IgD-negative memory B cell (primary cell): Measurements from ENCODE around the gene ATP6V0A1. TPM values are rescaled to one million over a fixed set of nuclear protein-coding genes. Genes with fewer than 3 reads are reported as not detected.
"Not testable (repeated sequence)": the region's sequence is repeated elsewhere in the genome, so short reads cannot be mapped to it uniquely, and the experiment has no call there.

ENCODE experiments used
- H3K27ac Mint-ChIP-seq, 3 donors: one replicate each; pipeline ENCODE4 v1.8.0; 2020 to 2022; ENCODE audit warnings: mild to moderate bottlenecking in 3 of 3, mixed read lengths in 3 of 3, moderate library complexity in 1 of 3
- H3K27me3 Mint-ChIP-seq: one replicate; pipeline ENCODE4 v1.8.0; 2021; ENCODE audit warnings: mixed read lengths
- H3K36me3 Mint-ChIP-seq: one replicate; pipeline ENCODE4 v1.8.0; 2020; ENCODE audit warnings: mild to moderate bottlenecking, mixed read lengths
- H3K4me1 Mint-ChIP-seq, 3 donors: one replicate each; pipeline ENCODE4 v1.8.0; 2020 to 2022; ENCODE audit warnings: mixed read lengths in 3 of 3, mild to moderate bottlenecking in 1 of 3
- H3K4me3 Mint-ChIP-seq, 4 donors: one replicate each; pipeline ENCODE4 v1.8.0; 2020 to 2022; ENCODE audit warnings: mild to moderate bottlenecking in 4 of 4, mixed read lengths in 4 of 4, moderate library complexity in 3 of 4
- H3K9me3 Mint-ChIP-seq, 3 donors: one replicate each; pipeline ENCODE4 v1.8.0; 2020 to 2021; ENCODE audit warnings: mixed read lengths in 3 of 3, mild to moderate bottlenecking in 1 of 3
- polyA plus RNA-seq: library from polyadenylated mRNA; unstranded; fragments of 300-500 nt; fragmentation: Illumina TruSeq; gene quantifications from one replicate; pipeline ENCODE4 v1.2.3, GENCODE V29; 2021

Gene ATP6V0A1
- polyA plus RNA-seq, 1 donor from 2014 or later, result 17.2 TPM

DNA sequence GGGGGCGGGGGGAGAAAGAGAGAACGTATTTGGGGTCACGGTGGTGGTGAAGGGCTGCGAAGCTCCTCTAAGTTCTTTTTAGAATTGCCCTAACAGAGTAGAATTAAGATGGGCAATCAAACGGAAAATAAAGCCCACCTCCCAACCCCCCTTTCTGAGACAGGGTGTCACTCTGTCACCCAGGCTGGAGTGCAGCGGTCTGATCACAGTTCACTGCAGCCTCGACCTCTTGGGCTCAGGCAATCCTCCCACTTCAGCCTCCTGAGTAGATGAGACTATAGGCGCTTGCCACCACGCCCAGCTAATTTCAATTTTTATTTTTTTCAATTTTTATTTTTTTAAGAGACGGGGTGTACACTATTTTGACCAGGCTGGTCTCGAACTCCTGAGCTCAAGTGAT is 34.9 kb upstream of the ATP6V0A1 start:
- Mint-ChIP-seq H3K27me3 (peaks cover 44% of the 10 kb centered on the region), H3K27ac (no peak overlapping the region), H3K4me1 (peaks cover 4 to 6% (median 5%) of the 10 kb centered on the region in 3 donors), H3K4me3 (peak overlapping the region in 2 of 4 donors; percentile 35 to 93), H3K36me3 (peaks cover 4% of the 10 kb centered on the region), H3K9me3 (peaks cover 0 to 2% (median 0%) of the 10 kb centered on the region in 3 donors)

- Mint-ChIP-seq H3K27me3 (peaks cover 41% of the 10 kb centered on the region), H3K4me3 (no peak overlapping the region), H3K4me1 (peaks cover 5 to 8% (median 6%) of the 10 kb centered on the region in 3 donors), H3K27ac (no peak overlapping the region), H3K9me3 (peaks cover 0 to 2% (median 0%) of the 10 kb centered on the region in 3 donors), H3K36me3 (peaks cover 4% of the 10 kb centered on the region)
These were observed 33.6 kb upstream of the ATP6V0A1 start for GRCh38 chr17:42424991-42425610.

DNA sequence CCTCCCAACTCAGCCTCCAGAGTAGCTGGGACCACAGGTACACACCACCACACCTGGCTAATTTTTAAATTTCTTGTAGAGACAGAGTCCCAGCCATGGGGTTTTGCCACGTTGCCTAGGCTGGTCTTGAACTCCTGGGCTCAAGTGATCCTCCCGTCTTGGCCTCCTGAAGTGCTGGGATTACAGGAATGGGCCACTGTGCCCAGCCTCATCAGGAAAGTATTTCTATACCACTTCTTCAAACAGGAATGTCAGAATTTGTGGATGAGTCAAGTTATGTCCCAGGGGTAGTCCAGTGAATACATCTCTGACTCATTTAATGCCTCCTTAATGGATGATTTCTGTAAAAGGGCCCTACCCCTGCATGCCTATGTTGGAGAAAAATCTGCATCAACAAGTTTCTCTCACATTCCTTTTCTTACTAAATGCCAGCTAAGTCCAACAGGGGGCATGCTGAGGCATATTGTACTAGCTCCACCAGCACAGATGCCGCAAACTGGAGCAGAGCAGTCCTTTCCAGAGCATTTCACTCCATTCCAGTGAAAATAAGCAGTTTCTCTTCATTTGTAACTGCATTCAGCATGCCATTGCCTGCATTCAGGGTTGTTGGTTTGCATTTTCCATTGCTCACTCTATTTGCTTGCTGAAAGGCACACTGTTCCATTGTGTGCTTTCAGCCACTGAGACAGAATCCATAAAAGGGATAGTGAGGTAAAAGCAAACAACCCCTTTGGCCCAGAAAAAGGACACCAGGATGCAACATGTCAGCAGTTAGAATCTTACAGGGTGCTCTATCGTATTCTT is 30.3 kb upstream of the ATP6V0A1 start:
- Mint-ChIP-seq H3K27ac (no peak overlapping the region), H3K9me3 (no peaks in the 10 kb centered on the region), H3K4me1 (peaks cover 0 to 5% (median 5%) of the 10 kb centered on the region in 3 donors), H3K27me3 (peaks cover 27% of the 10 kb centered on the region), H3K4me3 (no peak overlapping the region), H3K36me3 (no peaks in the 10 kb centered on the region)

DNA sequence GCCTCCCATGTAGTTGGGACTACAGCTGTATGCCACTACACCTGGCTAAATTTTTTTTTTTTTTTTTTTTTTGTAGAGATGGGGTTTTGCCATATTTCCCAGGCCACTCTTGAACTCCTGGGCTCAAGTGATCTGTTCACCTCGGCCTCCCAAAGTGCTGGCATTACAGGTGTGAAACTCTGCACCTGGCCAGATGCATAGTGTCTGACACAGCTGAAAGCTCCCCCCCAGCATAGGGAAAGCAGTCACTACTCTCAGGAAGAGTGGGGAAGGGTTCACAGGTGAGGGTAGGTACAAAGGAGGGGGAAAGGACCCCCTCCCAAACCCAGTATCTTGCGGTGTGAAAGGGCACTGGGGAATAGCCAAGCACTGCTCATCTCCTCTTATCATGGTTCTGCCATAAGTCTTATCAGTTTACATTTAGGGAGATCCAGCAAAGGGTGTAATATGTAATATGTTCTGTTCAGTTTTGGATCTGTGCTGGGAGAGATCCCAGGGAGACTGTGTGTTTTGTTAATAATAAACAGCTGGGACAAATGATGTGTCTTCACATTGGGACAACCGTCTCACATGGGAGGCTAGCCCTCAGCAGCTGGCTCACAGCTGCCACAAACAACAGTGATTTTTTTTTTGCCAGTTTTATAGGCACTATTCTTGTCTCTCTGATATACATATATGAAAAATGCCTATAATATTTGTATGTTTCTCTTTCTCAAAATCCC is 28.8 kb upstream of the ATP6V0A1 start:
- no peak overlapping the region for H3K27ac Mint-ChIP-seq
- no peak overlapping the region for H3K4me3 Mint-ChIP-seq
- H3K27me3 Mint-ChIP-seq, result peaks cover 21% of the 10 kb centered on the region
- no peaks in the 10 kb centered on the region for H3K36me3 Mint-ChIP-seq
- no peaks in the 10 kb centered on the region for H3K9me3 Mint-ChIP-seq
- peaks cover 0 to 5% (median 4%) of the 10 kb centered on the region in 3 donors for H3K4me1 Mint-ChIP-seq

GRCh38 chr17:42431758-42432161 is 26.9 kb upstream of the ATP6V0A1 start:
- Mint-ChIP-seq H3K9me3 (no peaks in the 10 kb centered on the region), H3K4me3 (no peak overlapping the region), H3K4me1 (peaks cover 0 to 5% (median 4%) of the 10 kb centered on the region in 3 donors), H3K27ac (peak overlapping the region in 1 of 3 donors; percentile 0), H3K27me3 (peaks cover 16% of the 10 kb centered on the region), H3K36me3 (no peaks in the 10 kb centered on the region)

GRCh38 chr17:42436391-42436790 is 22.3 kb upstream of the ATP6V0A1 start:
- peaks cover 0 to 6% (median 0%) of the 10 kb centered on the region in 3 donors for H3K4me1 Mint-ChIP-seq
- peaks cover 2% of the 10 kb centered on the region for H3K27me3 Mint-ChIP-seq
- no peak overlapping the region for H3K27ac Mint-ChIP-seq
- H3K36me3 Mint-ChIP-seq, result no peaks in the 10 kb centered on the region
- no peaks in the 10 kb centered on the region for H3K9me3 Mint-ChIP-seq
- H3K4me3 Mint-ChIP-seq, result no peak overlapping the region

DNA sequence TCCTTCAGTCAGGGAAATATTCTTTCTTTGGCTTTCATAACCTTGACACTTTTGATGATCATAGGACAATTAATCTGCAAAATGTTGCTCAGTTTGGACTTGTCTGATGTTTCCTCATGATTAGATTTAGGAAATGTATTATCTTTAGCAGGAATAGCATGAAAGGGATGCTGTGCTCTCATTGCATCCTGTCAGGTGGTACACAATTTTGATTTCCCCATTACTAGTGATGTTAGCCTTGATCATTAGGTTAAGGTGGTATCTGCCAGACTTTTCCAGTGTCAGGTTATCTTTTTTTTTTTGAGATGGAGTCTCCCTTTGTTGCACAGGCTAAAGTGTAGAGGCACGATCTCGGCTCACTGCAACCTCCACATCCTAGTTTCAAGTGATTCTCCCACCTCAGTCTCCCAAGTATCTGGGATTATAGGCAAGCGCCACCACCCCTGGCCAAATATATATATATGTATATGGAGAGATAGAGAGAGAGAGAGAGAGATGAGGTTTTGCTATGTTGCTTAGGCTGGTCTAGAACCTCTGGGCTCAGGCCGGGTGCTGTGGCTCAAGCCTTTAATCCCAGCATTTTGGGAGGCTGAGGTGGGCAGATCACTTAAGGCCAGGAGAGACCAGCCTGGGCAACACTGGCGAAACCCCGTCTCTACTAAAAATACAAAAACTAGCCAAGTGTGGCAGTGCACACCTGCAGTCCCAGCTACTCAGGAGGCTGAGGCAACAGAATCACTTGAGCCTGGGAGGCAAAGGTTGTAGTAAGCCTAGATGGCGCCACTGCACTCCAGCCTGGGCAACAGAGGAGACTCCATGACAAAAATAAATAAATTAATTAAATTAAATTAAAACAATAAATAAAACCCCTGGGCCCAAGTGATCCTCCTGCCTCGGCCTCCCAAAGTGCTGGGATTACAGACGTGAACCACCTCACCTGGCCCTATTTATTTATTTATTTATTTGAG is 19.8 kb upstream of the ATP6V0A1 start:
- Mint-ChIP-seq H3K36me3 (no peaks in the 10 kb centered on the region), H3K27me3 (no peaks in the 10 kb centered on the region), H3K4me3 (peak overlapping the region in 1 of 4 donors; percentile 41), H3K9me3 (no peaks in the 10 kb centered on the region), H3K27ac (no peak overlapping the region), H3K4me1 (peaks cover 2 to 9% (median 4%) of the 10 kb centered on the region in 3 donors)

GRCh38 chr17:42441371-42442195 is 17.1 kb upstream of the ATP6V0A1 start:
- Mint-ChIP-seq H3K9me3 (no peaks in the 10 kb centered on the region), H3K4me3 (no peak overlapping the region), H3K36me3 (no peaks in the 10 kb centered on the region), H3K27me3 (no peaks in the 10 kb centered on the region), H3K27ac (no peak overlapping the region), H3K4me1 (peaks cover 2 to 9% (median 4%) of the 10 kb centered on the region in 3 donors)

- H3K9me3 Mint-ChIP-seq, result no peaks in the 10 kb centered on the region
- no peaks in the 10 kb centered on the region for H3K27me3 Mint-ChIP-seq
- H3K4me1 Mint-ChIP-seq, result peaks cover 2 to 9% (median 4%) of the 10 kb centered on the region in 3 donors
- H3K4me3 Mint-ChIP-seq, result no peak overlapping the region
- H3K36me3 Mint-ChIP-seq, result no peaks in the 10 kb centered on the region
- no peak overlapping the region for H3K27ac Mint-ChIP-seq
These were observed 16.5 kb upstream of the ATP6V0A1 start for GRCh38 chr17:42442196-42442565.

GRCh38 chr17:42449176-42449575 is 9.5 kb upstream of the ATP6V0A1 start:
- not testable (repeated sequence) for H3K27me3 Mint-ChIP-seq, H3K9me3 Mint-ChIP-seq, H3K36me3 Mint-ChIP-seq, H3K4me3 Mint-ChIP-seq, H3K27ac Mint-ChIP-seq
- peaks cover 14 to 15% (median 15%) of the 10 kb centered on the region in 3 donors for H3K4me1 Mint-ChIP-seq

GRCh38 chr17:42449838-42450237 is 8.8 kb upstream of the ATP6V0A1 start:
- H3K36me3 Mint-ChIP-seq, H3K9me3 Mint-ChIP-seq, H3K4me3 Mint-ChIP-seq, H3K27ac Mint-ChIP-seq, H3K27me3 Mint-ChIP-seq: not testable (repeated sequence)
- H3K4me1 Mint-ChIP-seq, result peaks cover 15 to 17% (median 16%) of the 10 kb centered on the region in 3 donors

- H3K4me1 Mint-ChIP-seq, result peaks cover 19 to 21% (median 20%) of the 10 kb centered on the region in 3 donors
- not testable (repeated sequence) for H3K27ac Mint-ChIP-seq, H3K4me3 Mint-ChIP-seq, H3K27me3 Mint-ChIP-seq, H3K36me3 Mint-ChIP-seq, H3K9me3 Mint-ChIP-seq
These were observed 7.4 kb upstream of the ATP6V0A1 start for GRCh38 chr17:42451270-42451669.

DNA sequence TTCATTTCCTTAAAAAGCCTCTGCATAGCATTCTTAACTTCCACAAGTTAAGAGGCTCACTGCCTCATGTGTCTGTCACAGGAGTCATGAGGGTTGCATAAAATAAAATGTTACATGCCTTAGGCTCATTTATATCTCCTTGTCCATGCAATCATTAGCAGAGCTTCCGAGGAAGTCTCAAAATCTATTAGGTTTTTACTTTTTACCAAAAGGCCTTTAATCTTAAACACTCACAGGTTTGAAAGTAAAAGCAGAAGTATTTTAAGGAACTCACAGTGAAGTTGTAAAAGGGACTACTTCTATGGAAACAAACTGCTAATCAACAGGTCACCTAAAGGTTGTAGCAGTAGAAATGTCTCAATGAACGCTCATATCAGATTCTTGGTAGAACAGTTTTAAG is 5.2 kb upstream of the ATP6V0A1 start:
- H3K27ac Mint-ChIP-seq, result peak overlapping the region; percentile 96 to 99 (median 97)
- peak overlapping the region; percentile 28 to 92 (median 84) for H3K4me3 Mint-ChIP-seq
- H3K4me1 Mint-ChIP-seq, result peaks cover 33 to 36% (median 35%) of the 10 kb centered on the region in 3 donors
- H3K36me3 Mint-ChIP-seq, result no peaks in the 10 kb centered on the region
- H3K27me3 Mint-ChIP-seq, result no peaks in the 10 kb centered on the region
- H3K9me3 Mint-ChIP-seq, result no peaks in the 10 kb centered on the region

DNA sequence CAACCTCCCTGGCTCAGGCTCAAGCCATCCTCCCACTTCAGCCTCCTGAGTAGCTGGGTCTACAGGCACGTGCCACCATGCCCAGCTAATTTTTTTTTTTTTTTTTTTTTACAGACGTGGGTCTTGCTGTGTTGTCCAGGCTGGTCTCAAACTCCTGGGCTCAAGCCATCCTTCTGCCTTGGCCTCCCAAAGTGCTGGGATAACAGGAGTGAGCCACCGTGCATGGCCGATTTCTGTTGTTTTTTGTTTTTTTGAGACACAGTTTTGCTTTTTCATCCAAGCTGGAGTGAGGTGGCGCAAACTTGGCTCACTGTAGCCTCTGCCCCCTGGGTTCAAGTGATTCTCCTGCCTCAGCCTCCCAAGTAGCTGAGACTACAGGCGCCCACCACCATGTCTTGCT is 3.7 kb upstream of the ATP6V0A1 start:
- not testable (repeated sequence) for H3K27me3 Mint-ChIP-seq, H3K4me3 Mint-ChIP-seq, H3K9me3 Mint-ChIP-seq, H3K36me3 Mint-ChIP-seq
- Mint-ChIP-seq H3K27ac (peak overlapping the region in 1 of 3 donors; percentile 59), H3K4me1 (peaks cover 42 to 52% (median 47%) of the 10 kb centered on the region in 3 donors)
